Mesenchymal stem cell (in vitro differentiated cells and primary cell): ENCODE data around the gene SPATA46.

Experiments
- DNase-seq: peaks from one replicate; pipeline ENCODE4 v3.0.0-alpha.2; 2013
- H2AFZ ChIP-seq: one replicate; pipeline ENCODE4 v1.6.1; 2013; ENCODE audit warnings: low read depth, mild to moderate bottlenecking, control low read depth, inconsistent platforms, low read length, moderate library complexity
- H2AK5ac ChIP-seq: 2 replicates; pipeline ENCODE4 v1.6.1; 2013; ENCODE audit warnings: low read length, moderate library complexity, mild to moderate bottlenecking, inconsistent platforms; ENCODE audit not compliant: severe bottlenecking
- H2BK120ac ChIP-seq: one replicate; pipeline ENCODE4 v1.6.1; 2013; ENCODE audit warnings: low read depth, mild to moderate bottlenecking, inconsistent platforms, low read length, moderate library complexity
- H2BK12ac ChIP-seq, 2 experiments: one replicate each; pipeline ENCODE4 v1.6.1; 2013; ENCODE audit warnings: inconsistent platforms in 2 of 2, low read length in 2 of 2, mild to moderate bottlenecking in 2 of 2, moderate library complexity in 2 of 2, control low read depth in 1 of 2
- H2BK15ac ChIP-seq: one replicate; pipeline ENCODE4 v1.6.1; 2013; ENCODE audit warnings: mild to moderate bottlenecking, low read depth, inconsistent platforms; ENCODE audit not compliant: poor library complexity, severe bottlenecking
- H2BK5ac ChIP-seq: 2 replicates; pipeline ENCODE4 v1.6.1; 2013; ENCODE audit warnings: low read depth, mild to moderate bottlenecking, low read length, control low read depth, inconsistent platforms; ENCODE audit not compliant: poor library complexity, severe bottlenecking
- H3K14ac ChIP-seq, 2 experiments: one replicate each; pipeline ENCODE4 v1.6.1; 2013; ENCODE audit warnings: inconsistent platforms in 2 of 2, low read length in 2 of 2, control low read depth in 1 of 2, mild to moderate bottlenecking in 1 of 2, moderate library complexity in 1 of 2
- H3K18ac ChIP-seq, 2 experiments: one replicate each; pipeline ENCODE4 v1.6.1; 2013; ENCODE audit warnings: inconsistent platforms in 2 of 2, low read length in 2 of 2, control low read depth in 1 of 2, low read depth in 1 of 2, mild to moderate bottlenecking in 1 of 2
- H3K23ac ChIP-seq, 2 experiments: one replicate each; pipeline ENCODE4 v1.6.1; 2013; ENCODE audit warnings: inconsistent platforms in 2 of 2, low read length in 2 of 2, mild to moderate bottlenecking in 2 of 2, moderate library complexity in 2 of 2, control low read depth in 1 of 2
- H3K27ac ChIP-seq: 2 replicates; pipeline ENCODE4 v1.5.1; 2013; ENCODE audit warnings: mild to moderate bottlenecking, moderate library complexity, low read length, control low read depth, inconsistent platforms; ENCODE audit not compliant: poor library complexity, severe bottlenecking
- H3K27me3 ChIP-seq, 2 experiments: 2 replicates each; pipeline versions ENCODE4 v1.6.1 to v1.7.0; 2013; ENCODE audit warnings: low read length in 2 of 2, mild to moderate bottlenecking in 2 of 2, moderate library complexity in 2 of 2, control low read depth in 1 of 2, inconsistent platforms in 1 of 2; ENCODE audit not compliant: control insufficient read depth in 1 of 2, insufficient read depth in 1 of 2
- H3K36me3 ChIP-seq, 2 experiments: 2 replicates each; pipeline versions ENCODE4 v1.6.1 to v1.7.0; 2013; ENCODE audit warnings: low read length in 2 of 2, control low read depth in 1 of 2, inconsistent platforms in 1 of 2, low read depth in 1 of 2, mild to moderate bottlenecking in 1 of 2; ENCODE audit not compliant: insufficient read depth in 2 of 2, control insufficient read depth in 1 of 2
- H3K4ac ChIP-seq, 2 experiments: one replicate each; pipeline ENCODE4 v1.6.1; 2013; ENCODE audit warnings: inconsistent platforms in 2 of 2, low read length in 2 of 2, mild to moderate bottlenecking in 2 of 2, moderate library complexity in 2 of 2, control low read depth in 1 of 2, low read depth in 1 of 2
- H3K4me1 ChIP-seq: 2 replicates; pipeline ENCODE4 v1.6.1; 2013; ENCODE audit warnings: low read depth, low read length, control low read depth; ENCODE audit not compliant: control insufficient read depth, insufficient read depth
- H3K4me2 ChIP-seq: 2 replicates; pipeline ENCODE4 v1.6.1; 2013; ENCODE audit warnings: low read length, mild to moderate bottlenecking, inconsistent platforms; ENCODE audit not compliant: poor library complexity, severe bottlenecking
- H3K4me3 ChIP-seq, 2 experiments: 2 replicates each; pipeline versions ENCODE4 v1.5.1 to v1.7.0; 2013; ENCODE audit warnings: low read length in 2 of 2, mild to moderate bottlenecking in 2 of 2, control low read depth in 1 of 2, low read depth in 1 of 2; ENCODE audit not compliant: insufficient read depth in 1 of 2
- H3K79me1 ChIP-seq: replicated peaks from 2 replicates; pipeline ENCODE4 v1.6.1; 2013; ENCODE audit warnings: mild to moderate bottlenecking, control low read depth, low read length, inconsistent platforms; ENCODE audit not compliant: poor library complexity, severe bottlenecking
- H3K9ac ChIP-seq: 2 replicates; pipeline ENCODE4 v1.7.0; 2013; ENCODE audit warnings: mild to moderate bottlenecking, low read length, moderate library complexity
- H3K9me3 ChIP-seq: 2 replicates; pipeline ENCODE4 v1.7.0; 2013; ENCODE audit warnings: mild to moderate bottlenecking, low read length; ENCODE audit not compliant: control insufficient read depth
- H4K8ac ChIP-seq: one replicate; pipeline ENCODE4 v1.6.1; 2013; ENCODE audit warnings: inconsistent platforms, mild to moderate bottlenecking, low read length, moderate library complexity
- H4K91ac ChIP-seq: one replicate; pipeline ENCODE4 v1.6.1; 2013; ENCODE audit warnings: mild to moderate bottlenecking, low read length, inconsistent platforms
- WGBS: methylation state at CpG from one replicate; pipeline ENCODE4 v1.1.7; 2013; ENCODE audit warnings: mixed read lengths; 5-methylcytosine and 5-hydroxymethylcytosine counted together

Gene SPATA46

DNA sequence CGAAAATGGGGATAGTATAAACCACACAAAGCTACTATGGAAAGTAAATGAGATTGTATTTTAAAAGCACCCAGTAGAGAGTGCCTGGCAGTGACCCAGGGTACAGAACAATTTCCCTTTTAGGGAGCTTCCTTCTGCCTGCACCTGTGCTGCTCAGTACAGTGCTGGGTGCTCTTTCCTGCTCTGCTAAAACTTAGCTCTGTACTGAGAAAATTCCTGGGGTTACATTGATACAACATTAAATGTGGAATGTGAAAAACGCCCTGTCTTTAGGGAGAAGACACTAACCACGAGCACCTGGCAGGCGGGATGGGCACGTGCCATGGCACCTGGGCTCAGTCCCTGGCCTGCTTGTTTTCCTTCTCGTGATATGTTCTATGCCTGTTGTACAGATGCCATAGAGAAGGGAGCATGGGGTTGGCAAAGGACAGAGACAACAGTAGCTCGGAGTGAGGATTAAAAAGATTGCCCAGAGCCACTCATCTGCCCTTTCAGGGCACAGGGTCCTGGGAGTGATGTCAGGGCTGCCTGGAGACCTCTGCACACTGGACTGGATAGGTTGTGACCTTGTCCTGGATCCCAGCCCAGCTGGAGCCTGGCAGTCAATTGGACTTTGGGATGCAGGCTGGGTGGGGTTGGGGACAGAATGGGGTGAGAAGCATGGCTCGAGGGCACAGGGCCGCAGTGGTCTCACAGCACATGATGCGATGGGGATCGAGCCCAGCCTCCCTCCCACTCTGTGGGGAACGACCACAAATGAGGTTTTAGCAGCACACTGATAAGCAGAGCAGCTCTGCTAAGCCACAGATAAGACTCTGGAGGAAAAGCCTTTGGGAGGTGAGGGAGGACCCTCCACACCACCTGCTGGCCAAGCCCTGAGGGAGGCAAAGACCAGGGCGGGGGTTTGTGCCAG lies 4.2 kb downstream of the SPATA46 start:
- no peak for DNase-seq
- Histone ChIP-seq H4K91ac (no peak overlapping the region), H2BK15ac (no peak overlapping the region), H3K79me1 (no peaks in the 10 kb centered on the region), H3K36me3 (no peaks in the 10 kb centered on the region), H2AFZ (no peak overlapping the region), H3K4me2 (no peak overlapping the region), H3K27me3 (peaks cover 0 to 21% of the 10 kb centered on the region in 2 experiments), H2BK120ac (no peak overlapping the region), H4K8ac (no peak overlapping the region), H3K18ac (no peak overlapping the region), H3K9me3 (no peaks in the 10 kb centered on the region), H2BK5ac (no peak overlapping the region), H3K27ac (peak overlapping the region; percentile 49), H3K14ac (no peak overlapping the region), H2AK5ac (peak overlapping the region; percentile 46), H3K9ac (no peak overlapping the region), H3K23ac (no peak overlapping the region), H2BK12ac (no peak overlapping the region), H3K4me3 (no peak overlapping the region), H3K4me1 (peaks cover 25% of the 10 kb centered on the region), H3K4ac (no peak overlapping the region)
- WGBS, result 76% methylated on average over 13 of the region's 13 CpGs

DNA sequence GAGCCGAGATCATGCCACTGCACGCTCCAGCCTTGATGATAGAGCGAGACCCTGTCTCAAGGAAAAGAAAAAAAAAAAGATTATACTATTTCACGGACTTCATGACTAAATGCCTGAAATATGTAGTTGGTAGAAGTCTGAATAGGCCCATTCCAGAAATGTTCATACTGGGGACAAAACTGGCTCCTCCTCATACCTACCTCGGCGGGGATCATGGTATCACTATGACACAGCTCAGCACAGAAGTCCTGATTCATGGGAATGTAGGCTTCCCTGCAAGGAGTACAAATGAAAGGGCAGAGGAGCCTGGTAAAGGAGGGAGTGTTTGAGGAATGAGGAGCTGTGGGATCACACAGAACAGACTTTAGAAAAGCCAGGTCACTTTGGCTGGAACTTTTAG lies 5.0 kb downstream of the SPATA46 start:
- Histone ChIP-seq H3K4me1 (peaks cover 25% of the 10 kb centered on the region), H3K36me3 (peaks cover 0 to 8% of the 10 kb centered on the region in 2 experiments), H3K18ac (no peak overlapping the region), H3K27me3 (peaks cover 0 to 21% of the 10 kb centered on the region in 2 experiments), H2BK15ac (no peak overlapping the region), H3K23ac (no peak overlapping the region), H3K4me2 (no peak overlapping the region), H3K4ac (no peak overlapping the region), H2BK5ac (no peak overlapping the region), H4K91ac (no peak overlapping the region), H3K9me3 (no peaks in the 10 kb centered on the region), H3K79me1 (no peaks in the 10 kb centered on the region), H2BK120ac (no peak overlapping the region), H2AFZ (no peak overlapping the region), H2AK5ac (no peak overlapping the region), H3K14ac (no peak overlapping the region), H3K9ac (no peak overlapping the region), H4K8ac (no peak overlapping the region), H2BK12ac (no peak overlapping the region), H3K27ac (peak overlapping the region; percentile 49), H3K4me3 (no peak overlapping the region)
- no peak for DNase-seq
- WGBS, result 86% methylated on average over 4 of the region's 6 CpGs

DNA sequence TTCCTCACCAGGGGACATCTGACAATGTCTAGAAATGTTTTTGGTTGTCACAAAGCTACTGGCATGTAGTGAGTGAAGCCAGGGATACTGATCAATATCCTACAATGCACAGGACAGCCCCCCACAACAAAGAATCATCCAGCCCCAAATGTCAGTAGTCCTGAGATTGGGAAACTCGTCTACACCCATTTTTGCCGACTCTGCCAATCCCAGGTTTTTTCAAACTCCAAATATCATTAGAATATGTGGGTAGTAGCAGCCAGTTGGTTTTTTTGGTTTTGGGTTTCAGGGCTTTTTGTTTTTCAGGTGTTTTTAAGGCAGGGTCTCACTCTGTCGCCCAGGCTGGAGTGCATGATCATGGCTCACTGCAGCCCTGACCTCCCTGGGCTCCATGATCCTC lies 5.9 kb downstream of the SPATA46 start:
- Histone ChIP-seq H3K4me1 (peaks cover 25% of the 10 kb centered on the region), H2BK15ac (no peak overlapping the region), H2BK120ac (no peak overlapping the region), H3K79me1 (no peaks in the 10 kb centered on the region), H3K18ac (no peak overlapping the region), H3K9ac (no peak overlapping the region), H3K27me3 (peaks cover 0 to 28% of the 10 kb centered on the region in 2 experiments), H4K91ac (no peak overlapping the region), H3K23ac (no peak overlapping the region), H3K4ac (no peak overlapping the region), H2BK5ac (no peak overlapping the region), H3K4me2 (no peak overlapping the region), H2AK5ac (no peak overlapping the region), H3K14ac (no peak overlapping the region), H3K36me3 (peaks cover 0 to 8% of the 10 kb centered on the region in 2 experiments), H4K8ac (no peak overlapping the region), H3K27ac (no peak overlapping the region), H3K4me3 (no peak overlapping the region), H2BK12ac (no peak overlapping the region), H3K9me3 (no peaks in the 10 kb centered on the region), H2AFZ (no peak overlapping the region)
- DNase-seq, result no peak
- 100% methylated on average over 1 of the region's 3 CpGs for WGBS

DNA sequence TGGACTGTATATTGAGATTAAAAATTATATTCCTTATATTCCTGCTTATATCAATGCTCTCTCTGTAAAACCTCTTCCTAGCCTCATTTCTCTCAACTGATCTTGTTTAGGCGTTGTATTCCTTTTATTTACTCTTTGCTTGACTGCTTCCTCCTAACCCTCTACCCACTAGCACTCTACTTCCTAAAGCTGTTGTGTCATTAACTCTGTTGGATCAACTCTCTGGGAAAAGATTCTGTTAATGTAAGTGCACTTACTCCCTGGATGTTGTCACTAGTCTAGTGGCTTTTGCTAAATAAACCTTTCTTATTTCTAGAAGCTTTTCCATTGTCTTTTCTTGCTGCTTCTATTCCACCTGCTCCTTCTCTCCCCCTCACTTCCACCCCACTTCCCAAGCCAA lies 6.5 kb downstream of the SPATA46 start:
- H3K27me3 ChIP-seq, result peaks cover 0 to 32% of the 10 kb centered on the region in 2 experiments
- no peaks in the 10 kb centered on the region for H3K9me3 ChIP-seq
- 100% methylated on average over 1 of the region's 1 CpG for WGBS
- H2AK5ac ChIP-seq, result peak overlapping the region; percentile 23
- H3K23ac ChIP-seq, result no peak overlapping the region
- no peak overlapping the region for H4K91ac ChIP-seq
- no peak overlapping the region for H3K27ac ChIP-seq
- H3K14ac ChIP-seq, result no peak overlapping the region
- no peak overlapping the region for H2BK15ac ChIP-seq
- H3K9ac ChIP-seq, result no peak overlapping the region
- no peak overlapping the region for H4K8ac ChIP-seq
- no peak overlapping the region for H2BK5ac ChIP-seq
- H2BK120ac ChIP-seq, result no peak overlapping the region
- no peak overlapping the region for H3K4me3 ChIP-seq
- H3K4me2 ChIP-seq, result no peak overlapping the region
- no peak overlapping the region for H2AFZ ChIP-seq
- H3K79me1 ChIP-seq, result no peaks in the 10 kb centered on the region
- peaks cover 25% of the 10 kb centered on the region for H3K4me1 ChIP-seq
- no peak overlapping the region for H3K18ac ChIP-seq
- H3K4ac ChIP-seq, result no peak overlapping the region
- DNase-seq, result no peak
- peaks cover 0 to 8% of the 10 kb centered on the region in 2 experiments for H3K36me3 ChIP-seq
- no peak overlapping the region for H2BK12ac ChIP-seq
